NOMO-1 (cell line): ENCODE data around the gene APEX2.
"Not testable (repeated sequence)": the region's sequence is repeated elsewhere in the genome, so short reads cannot be mapped to it uniquely, and the experiment has no call there.

Source experiments
- DNase-seq, 2 experiments: peaks; one replicate each; lab custom pipeline; 2025; ENCODE audit not compliant: unreplicated experiment in 2 of 2; lab: John Stamatoyannopoulos, UW

APEX2 gene

DNA sequence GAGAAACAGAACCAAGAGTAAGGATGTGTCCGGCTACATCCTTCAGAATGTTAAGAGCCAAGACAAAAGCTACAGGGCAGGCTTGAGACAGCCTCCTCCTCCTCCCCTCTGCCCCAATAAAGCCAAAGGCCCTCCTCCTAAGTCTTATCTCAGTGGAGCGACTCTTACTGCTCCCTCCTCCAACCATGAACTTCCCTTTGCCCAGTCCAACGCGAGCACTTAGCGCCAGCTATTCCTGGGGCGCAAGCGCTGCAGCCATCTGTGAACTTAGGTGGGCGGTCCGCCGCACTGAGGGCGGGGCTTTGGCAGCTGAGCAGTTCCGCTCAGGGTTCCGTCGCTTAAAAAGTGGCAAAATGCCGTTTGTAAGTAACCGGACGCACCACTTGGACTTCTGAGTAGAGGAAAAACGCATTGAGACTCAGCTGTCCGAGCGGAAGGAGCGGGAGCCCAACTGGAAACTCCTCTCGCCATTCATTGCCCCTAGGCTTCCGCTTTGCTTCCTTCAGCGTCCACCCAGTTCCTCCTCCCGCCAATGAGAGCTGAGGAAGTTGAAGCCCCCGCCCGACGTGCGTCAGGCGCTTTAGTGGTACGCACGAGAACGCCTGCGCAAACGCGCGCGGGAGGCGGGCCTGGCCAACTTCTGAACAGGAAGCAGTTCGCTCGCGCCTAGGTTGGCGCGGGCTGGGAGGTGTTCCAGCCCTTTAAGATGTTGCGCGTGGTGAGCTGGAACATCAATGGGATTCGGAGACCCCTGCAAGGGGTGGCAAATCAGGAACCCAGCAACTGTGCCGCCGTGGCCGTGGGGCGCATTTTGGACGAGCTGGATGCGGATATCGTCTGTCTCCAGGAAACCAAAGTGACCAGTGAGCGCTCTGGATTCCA is at the start of gene APEX2:
Gene APEX2, plus strand, starts transcription at position 647 of the 882 bp plus-strand sequence. Its CDS starts 60 bp downstream, at position 707.
- peak; percentile 86 to 88 for DNase-seq

DNA sequence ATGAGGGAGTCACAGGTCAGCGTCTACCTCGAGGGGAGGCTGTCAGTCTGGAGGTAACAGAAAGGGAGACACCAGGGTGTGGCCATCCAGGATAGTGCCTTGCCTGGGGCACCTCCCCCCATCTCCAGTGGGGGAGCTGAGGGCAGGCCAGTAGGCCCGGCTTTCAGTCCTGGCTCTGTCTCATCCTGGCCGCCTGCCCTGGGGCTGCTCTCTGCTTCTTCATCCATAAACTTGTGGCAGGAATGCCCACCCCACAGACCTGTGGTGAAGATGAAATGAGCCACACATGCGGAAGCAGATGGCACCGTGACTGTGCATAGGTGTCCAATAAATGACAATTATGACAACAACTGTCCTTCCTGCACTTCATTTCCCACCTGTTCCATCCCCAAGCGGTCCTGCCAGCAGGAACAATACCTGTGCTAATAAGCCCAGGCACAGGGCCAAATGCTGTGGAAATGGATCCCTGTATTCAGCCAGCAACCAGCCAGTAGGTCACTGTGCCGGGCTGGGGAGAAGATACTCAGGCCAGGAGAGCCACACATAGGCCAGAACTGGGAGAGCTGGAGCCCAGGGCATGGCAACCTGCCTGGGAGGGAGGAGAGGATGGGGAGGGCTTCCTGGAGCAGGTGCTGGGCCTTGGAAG is 49.3 kb upstream of the APEX2 start:
- no peak for DNase-seq

DNA sequence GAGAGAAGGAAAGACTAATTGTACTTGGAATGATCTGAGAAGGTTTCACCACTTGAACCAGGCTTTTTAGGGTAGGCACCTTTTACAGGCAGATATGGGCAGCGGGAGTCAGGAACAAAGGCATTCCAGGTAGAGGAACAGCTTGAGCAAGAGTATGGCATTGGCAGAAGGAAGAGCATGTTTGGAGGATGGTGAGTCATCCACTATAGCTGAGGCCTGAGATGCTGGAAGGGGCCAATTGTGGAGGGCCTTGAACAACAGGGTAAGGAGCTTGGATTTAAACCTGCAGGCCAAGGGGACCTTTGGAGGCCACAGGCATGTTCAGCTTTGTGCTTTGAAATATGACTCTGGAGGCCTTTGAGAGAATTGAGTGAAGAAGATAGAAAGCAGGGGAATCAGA is 38.4 kb upstream of the APEX2 start:
- no peak for DNase-seq

DNA sequence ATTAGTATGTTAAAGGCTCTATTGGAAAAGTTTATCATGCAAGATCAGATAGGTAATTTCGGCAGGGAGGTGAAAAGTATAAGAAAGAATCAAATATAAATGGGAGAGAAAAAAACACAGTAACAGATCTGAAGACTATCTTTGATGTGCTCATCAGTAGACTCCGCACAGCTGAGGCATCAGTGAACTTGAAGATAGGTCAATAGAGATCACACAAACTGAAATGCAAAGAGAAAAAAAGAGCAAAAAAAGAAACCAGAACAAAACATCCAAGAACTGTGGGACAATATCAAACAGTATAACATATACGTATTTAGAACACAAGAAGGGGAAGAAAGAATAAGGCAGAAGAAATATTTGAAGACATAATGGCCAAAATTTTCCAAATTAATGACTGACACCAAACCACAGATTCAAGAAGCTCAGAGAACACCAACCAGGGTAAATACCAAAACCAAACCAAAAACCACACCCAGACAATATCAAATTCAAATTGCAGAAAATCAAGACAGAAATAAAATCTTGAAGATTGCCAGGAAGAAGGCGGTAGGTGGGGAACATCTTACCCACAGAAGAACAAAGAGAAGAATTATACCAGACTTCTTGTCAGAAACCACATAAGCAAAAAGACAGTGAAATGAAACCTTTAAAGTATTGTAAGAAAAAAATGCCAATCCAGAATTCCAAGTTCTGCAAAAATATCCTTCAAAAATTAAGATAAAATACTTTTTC is 35.2 kb upstream of the APEX2 start:
- no peak for DNase-seq

- no peak for DNase-seq
Measured at GRCh38 chrX:54977387-54977786, 22.8 kb upstream of the APEX2 start.

DNA sequence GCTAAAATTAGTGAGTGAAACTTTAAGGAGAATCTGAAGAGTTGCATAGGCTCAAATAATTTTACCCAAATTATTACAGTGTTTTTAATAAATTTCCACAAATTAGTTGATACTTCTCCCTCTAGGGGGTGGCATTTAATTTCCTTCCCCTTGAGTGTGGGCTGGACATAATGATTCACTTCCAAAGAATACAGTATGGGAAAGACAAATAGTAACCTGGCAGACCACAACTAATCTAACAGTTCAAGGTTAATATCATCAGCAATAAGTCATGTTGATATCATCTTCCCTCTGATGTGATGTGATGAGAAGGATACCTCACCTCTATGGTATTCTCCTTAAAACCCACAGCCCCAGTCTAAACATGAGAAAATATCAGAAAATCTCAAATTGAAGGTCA is 21.7 kb upstream of the APEX2 start:
- no peak for DNase-seq

DNA sequence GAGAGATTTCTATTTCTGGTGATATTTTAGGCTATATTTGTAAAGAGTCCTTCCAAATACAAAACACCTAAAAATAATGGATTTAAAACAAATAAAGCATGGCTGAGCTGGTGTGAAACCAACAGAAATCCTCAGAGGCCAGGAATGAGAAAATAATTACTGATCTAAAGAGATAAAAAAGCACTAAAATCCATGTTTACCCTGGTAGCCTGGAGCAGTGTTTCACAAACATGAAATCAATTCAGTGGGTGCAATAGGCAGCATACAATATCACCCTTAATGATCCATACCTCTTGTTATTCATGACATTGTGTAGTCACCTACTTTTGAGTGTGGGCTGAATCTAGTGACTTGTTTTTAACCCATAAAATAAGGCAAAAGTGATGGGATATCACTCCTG is 20.7 kb upstream of the APEX2 start:
- DNase-seq: no peak

- peak in 1 of 2 experiments; percentile 7 for DNase-seq
Measured at GRCh38 chrX:54980334-54980733, 19.8 kb upstream of the APEX2 start.

GRCh38 chrX:54983306-54983705 is 16.9 kb upstream of the APEX2 start:
- not testable (repeated sequence) for DNase-seq

- DNase-seq: no peak
Measured at GRCh38 chrX:54991706-54992105, 8.5 kb upstream of the APEX2 start.

GRCh38 chrX:54992911-54993622 is 7.1 kb upstream of the APEX2 start:
- DNase-seq: no peak

DNA sequence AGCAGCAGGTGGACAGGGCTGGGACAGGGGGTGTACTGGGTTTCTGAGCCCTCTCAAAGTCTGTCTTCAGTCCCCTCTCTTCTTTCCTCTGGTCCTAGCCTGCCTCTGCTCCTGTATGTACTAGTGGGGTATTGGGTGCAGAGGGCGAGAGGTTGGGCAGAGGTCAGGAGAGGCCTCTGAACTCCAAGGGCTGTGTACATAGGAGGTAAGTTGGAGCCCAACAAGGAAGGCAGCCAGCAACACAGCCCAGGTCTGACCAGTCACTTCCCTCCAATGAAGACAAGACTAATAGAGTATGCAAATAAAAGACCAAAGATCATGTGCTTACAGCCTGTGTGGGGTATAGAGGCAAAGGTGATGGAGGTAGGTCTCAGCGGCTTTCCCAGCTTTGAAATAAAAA is 6.1 kb upstream of the APEX2 start, which contains the start of gene PFKFB1:
Gene PFKFB1, minus strand, starts transcription at position 90 of the 400 bp plus-strand sequence. CDS start 181 bp downstream, outside the sequence.
- no peak for DNase-seq

- DNase-seq: peak; percentile 24 to 30
Measured at GRCh38 chrX:54994668-54995351, 5.4 kb upstream of the APEX2 start.

GRCh38 chrX:54995621-54996020 is 4.5 kb upstream of the APEX2 start:
- DNase-seq: no peak

DNA sequence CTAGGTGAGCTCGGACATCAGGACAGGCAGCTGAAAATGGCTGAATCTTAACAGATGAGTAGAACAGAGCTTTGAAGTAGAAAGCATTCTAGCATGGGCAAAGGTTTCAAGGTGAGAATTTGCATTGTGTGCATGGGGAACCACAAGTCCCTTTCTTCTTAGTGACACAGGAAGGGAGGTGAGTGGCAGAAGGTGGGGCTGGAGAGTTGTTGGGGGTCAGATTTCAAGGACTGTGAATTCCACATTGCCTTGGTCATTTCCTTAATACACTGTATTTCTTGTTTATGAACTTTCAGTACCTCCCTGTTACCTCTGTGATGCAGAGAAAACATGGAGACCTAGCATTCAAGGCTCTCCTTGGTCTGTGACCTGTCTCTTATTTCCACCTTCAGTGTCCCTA is 4.1 kb downstream of the APEX2 start:
- no peak for DNase-seq

DNA sequence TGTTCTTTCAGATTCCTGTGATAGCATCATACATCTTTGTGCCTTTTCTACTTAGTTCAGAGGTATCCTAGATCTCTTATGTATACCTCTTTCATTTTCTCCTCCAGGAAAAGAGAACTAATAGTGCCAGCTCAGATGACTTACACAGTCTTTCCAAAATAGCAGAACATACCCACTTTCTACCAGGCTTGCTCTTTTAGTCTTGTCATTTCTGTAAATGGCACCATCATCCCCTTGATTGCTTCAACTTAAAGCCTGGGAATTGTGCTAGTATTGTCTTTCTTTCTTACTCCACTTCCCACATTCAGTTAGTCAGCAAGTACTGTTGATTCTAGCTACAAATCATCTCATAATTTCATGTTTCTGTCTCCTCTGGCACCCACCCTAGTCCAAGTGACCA is 5.1 kb downstream of the APEX2 start:
- DNase-seq: no peak

DNA sequence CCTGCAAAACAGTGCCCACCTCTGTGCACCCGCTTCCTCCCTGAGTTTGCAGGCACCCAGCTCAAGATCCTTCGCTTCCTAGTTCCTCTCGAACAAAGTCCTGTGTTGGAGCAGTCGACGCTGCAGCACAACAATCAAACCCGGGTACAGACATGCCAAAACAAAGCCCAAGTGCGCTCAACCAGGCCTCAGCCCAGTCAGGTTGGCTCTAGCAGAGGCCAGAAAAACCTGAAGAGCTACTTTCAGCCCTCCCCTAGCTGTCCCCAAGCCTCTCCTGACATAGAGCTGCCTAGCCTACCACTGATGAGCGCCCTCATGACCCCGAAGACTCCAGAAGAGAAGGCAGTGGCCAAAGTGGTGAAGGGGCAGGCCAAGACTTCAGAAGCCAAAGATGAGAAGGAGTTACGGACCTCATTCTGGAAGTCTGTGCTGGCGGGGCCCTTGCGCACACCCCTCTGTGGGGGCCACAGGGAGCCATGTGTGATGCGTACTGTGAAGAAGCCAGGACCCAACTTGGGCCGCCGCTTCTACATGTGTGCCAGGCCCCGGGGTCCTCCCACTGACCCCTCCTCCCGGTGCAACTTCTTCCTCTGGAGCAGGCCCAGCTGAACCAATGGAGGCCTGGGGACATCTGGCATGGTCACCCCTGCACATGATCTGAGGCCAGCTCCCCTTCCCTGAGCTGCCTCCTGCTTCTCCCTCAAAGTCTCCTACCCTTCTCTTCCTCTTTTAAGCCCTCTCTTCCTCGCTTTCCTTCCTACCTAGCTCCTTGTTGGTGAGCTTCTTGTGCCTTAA is 6.9 kb downstream of the APEX2 start:
- no peak for DNase-seq

- DNase-seq: no peak
Measured at GRCh38 chrX:55007656-55008055, 7.5 kb downstream of the APEX2 start.
